GM12891 (cell line): ENCODE measurements around the gene C1QBP.

Experiments
- DNase-seq: peaks from one replicate; pipeline ENCODE4 v3.0.0; 2011; ENCODE audit warnings: low spot score; ENCODE audit not compliant: insufficient read length
- FAIRE-seq: peaks from 2 replicates; lab custom pipeline; 2011; peaks lifted over from hg19 to GRCh38; lab: Jason Lieb, UNC
- PAX5 ChIP-seq: IDR thresholded peaks from 2 replicates; pipeline ENCODE4 v1.6.1; 2011; ENCODE audit warnings: low read length, moderate library complexity, mild to moderate bottlenecking; ENCODE audit not compliant: insufficient read depth, severe bottlenecking
- POLR2A ChIP-seq: IDR thresholded peaks from 2 replicates; pipeline ENCODE4 v1.6.1; 2011; ENCODE audit warnings: low read depth, low read length, control low read depth
- POLR2AphosphoS5 ChIP-seq: IDR thresholded peaks from 2 replicates; pipeline ENCODE4 v1.6.1; 2011; ENCODE audit warnings: low read depth, low read length, control low read depth
- POU2F2 ChIP-seq: IDR thresholded peaks from 2 replicates; pipeline ENCODE4 v1.6.1; 2011; ENCODE audit warnings: low read depth, mild to moderate bottlenecking, control low read depth, low read length, moderate library complexity
- SPI1 ChIP-seq: IDR thresholded peaks from 2 replicates; pipeline ENCODE4 v1.6.1; 2011; ENCODE audit warnings: low read depth, low read length, control low read depth
- TAF1 ChIP-seq: IDR thresholded peaks from 2 replicates; pipeline ENCODE4 v1.6.1; 2011; ENCODE audit warnings: low read depth, low read length, control low read depth

C1QBP gene

DNA sequence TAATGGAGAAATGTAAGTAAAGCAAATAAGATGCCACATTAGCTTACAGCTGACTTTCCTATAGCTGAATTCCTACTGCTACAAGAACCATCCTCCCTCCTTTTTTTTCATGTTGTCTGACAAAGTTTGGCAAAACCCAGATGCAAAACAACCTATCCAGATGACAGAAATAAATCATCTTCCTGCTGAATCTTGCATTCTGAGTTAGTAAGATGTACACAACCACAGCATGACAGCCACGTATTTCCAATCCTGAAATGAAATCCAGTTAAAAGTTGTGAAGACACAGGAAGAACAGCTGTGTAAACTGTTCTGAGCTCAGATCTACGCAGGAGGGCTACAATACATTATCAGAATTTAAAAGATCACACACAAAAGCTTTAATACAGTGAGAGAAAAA, 35.0 kb upstream of the C1QBP start:
- no peak for FAIRE-seq
- DNase-seq = no peak
- TF ChIP-seq PAX5 = no peak
- no peak for TF ChIP-seq POLR2AphosphoS5
- TF ChIP-seq SPI1 = no peak
- TF ChIP-seq POU2F2 = no peak
- TF ChIP-seq POLR2A = no peak
- no peak for TF ChIP-seq TAF1

DNA sequence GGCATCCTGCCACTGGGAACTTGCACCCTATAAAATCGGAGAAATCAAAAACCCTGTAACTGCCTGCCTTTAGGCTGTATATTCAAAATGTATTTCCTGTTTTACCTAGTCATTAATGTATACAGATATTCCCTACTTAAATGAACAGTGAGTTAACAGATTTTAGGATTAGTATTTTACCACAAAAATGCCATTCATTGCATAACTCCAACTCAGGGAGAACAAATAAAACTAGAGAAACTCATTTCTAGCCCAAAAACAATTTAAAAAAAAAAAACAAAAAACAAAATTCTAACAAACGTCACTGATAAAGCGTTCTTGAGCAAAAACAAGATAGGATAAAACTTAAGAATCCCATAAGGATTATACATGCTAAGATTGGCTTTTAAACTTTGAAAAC, 33.6 kb upstream of the C1QBP start:
- DNase-seq = no peak
- FAIRE-seq = no peak
- no peak for TF ChIP-seq POLR2A
- TF ChIP-seq SPI1 = no peak
- no peak for TF ChIP-seq PAX5
- no peak for TF ChIP-seq TAF1
- TF ChIP-seq POLR2AphosphoS5 = no peak
- no peak for TF ChIP-seq POU2F2

DNA sequence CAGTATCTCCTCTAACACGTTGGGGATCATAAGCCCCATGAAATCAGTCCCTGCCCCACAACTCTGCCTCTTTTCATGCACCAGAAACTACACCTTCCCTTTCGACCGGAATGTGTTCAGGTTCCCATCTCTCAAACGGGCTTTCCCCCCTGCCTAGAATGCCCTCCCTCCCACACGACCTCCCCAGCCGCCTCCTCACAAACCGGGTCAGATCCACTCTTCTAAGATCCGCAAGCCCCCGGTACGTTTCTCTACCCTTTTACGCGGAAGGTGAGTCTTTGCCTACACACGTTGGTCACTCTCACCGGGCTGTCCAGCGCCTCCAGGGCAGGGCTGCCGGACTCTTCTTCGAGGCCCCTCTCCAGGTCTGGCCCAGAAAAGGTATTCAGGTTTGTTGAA, 29.1 kb upstream of the C1QBP start:
- no peak for DNase-seq
- no peak for FAIRE-seq
- TF ChIP-seq POLR2A (no peak), POLR2AphosphoS5 (no peak), SPI1 (no peak), PAX5 (no peak), TAF1 (no peak), POU2F2 (no peak)

DNA sequence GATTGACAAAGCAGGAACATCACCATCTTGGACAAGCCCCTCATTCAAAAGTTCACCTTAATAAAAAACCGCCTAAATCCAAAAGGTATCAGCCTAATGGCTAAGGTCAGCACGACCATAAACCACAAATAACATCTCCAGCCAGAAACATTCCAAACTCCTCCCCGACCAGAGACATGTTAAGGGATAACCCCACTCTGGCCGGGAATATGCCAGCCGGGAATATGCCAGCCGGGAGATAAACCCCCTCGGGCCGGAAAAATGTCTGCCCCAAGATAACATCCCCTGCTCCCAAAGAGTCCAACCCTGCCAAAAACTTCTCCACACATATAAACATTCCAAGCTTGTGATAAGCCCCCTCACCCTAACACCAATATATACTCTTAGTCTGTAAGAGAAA, 28.5 kb upstream of the C1QBP start:
- TF ChIP-seq POLR2A (no peak), TAF1 (no peak), PAX5 (no peak), POU2F2 (no peak), SPI1 (no peak), POLR2AphosphoS5 (no peak)
- DNase-seq (no peak), FAIRE-seq (no peak)

DNA sequence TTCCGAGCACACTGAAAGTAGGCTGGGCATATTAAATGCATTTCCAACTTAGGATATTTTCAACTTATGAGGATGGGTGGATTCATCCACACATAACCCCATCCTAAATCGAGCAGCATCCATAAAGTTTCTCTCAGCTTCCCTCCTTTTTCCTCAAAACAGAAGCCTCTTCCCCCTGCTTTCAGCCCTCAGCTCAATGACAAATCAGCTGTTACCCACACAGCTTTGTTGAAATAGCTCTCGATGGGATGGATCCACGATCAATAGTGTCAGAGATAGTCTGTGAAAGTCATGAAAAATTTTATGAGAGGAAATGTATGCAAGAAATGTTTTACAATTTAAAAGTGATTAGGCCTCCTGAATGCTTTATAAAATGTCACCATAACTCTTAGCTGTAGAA, 27.3 kb upstream of the C1QBP start:
- DNase-seq = no peak
- TF ChIP-seq PAX5 (no peak), POLR2A (no peak), TAF1 (no peak), POLR2AphosphoS5 (no peak), SPI1 (no peak), POU2F2 (no peak)
- no peak for FAIRE-seq

DNA sequence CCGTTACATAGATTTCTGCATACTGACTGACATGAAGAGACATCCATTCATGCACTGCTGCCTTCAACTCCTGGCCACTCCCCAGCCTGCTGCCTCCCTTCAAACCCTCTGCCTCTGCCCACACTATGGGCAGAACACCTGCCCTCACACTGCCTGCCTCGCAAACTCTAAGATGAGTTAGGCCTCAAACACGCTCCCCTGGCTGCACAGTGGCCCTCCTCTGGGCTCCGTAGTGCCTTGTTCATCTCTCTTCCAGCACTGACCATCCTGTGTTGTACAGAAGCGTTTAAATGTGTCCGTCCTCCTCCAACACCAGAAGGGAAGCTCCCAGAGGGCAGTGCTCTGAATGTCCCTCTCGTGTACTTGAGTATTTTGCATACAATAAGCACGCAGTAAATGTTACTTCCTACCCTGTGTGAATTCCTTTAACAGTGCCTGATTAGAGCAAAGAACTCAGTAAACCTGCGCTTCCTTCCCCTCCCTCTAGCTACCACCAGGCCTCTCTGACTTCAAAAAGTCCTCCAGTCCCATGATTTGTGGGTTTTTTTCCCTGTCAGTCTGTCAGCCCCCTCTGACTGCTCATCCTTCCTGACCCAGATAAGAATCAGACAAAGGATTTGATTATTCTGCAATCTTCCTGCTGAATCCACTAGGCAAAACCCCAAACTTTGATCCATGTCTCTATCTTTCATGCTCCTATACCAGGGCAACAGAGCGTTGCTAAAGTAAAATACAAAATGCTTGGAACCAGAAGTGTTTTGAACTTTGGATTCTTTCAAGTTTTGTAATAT, 26.0 kb upstream of the C1QBP start:
- TF ChIP-seq PAX5 = no peak
- no peak for TF ChIP-seq POLR2AphosphoS5
- no peak for TF ChIP-seq POLR2A
- TF ChIP-seq TAF1 = no peak
- no peak for TF ChIP-seq SPI1
- no peak for TF ChIP-seq POU2F2
- FAIRE-seq = no peak
- no peak for DNase-seq

DNA sequence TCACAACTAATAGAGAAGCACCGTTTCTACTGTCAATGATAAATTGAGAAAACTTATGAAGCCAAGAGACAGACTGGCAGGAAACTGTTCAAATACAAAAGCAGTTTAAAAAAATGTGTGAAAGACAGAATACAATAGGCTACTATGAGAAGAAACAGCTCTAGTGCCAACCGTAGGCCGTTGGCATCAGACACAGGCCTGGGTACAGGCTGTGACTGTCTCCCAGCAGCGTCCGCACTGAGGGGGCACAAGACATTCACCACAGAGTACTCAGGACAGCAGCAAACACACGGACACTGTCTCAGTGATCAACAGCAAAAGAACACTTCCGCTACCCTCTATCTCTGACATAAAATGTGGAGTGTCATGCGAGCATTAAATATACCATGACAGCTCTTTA, 7.8 kb upstream of the C1QBP start:
- no peak for FAIRE-seq
- TF ChIP-seq POLR2A = no peak
- TF ChIP-seq POU2F2 = no peak
- no peak for TF ChIP-seq POLR2AphosphoS5
- TF ChIP-seq SPI1 = no peak
- TF ChIP-seq PAX5 = no peak
- TF ChIP-seq TAF1 = no peak
- no peak for DNase-seq

DNA sequence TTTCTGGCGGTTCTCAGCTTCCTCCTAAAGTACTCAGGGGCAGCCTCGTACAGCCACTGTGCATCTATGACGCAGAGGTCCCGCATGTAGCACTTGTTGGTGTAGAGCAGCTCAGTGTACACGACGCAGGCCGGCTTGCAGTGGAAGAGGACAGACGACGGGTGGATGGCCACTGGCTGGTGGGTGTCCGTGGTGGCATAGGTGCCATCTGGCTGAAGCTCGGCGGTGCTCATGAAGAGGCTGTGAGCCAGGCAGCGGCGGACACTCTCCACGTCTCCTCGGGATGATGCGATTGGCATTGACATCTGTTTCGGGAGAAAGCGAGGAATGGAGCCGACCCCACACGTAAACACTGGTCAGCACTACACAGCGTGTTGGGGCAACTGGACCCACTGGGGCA, 5.3 kb upstream of the C1QBP start:
- DNase-seq (no peak), FAIRE-seq (no peak)
- TF ChIP-seq POLR2AphosphoS5 (no peak), POLR2A (no peak), SPI1 (no peak), PAX5 (no peak), TAF1 (no peak), POU2F2 (no peak)

DNA sequence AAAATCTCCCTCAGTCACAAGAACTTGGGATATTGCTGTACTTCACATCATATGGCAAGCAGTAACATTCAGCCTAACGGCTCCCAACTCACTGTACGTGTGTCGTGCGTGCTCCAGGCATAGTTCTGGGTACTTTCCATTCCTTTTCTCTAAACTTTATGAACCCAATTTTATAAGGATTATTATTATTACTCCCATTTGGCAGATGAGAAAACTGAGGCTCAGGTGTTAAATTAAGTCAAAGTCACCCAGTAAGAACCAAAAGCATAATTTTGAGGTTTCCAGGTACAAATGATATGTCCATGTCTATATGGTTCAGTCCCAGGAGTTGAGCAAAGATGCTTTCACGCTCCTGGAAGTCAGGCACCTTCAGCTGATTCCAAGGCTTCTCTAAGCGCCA, 4.8 kb upstream of the C1QBP start:
- no peak for TF ChIP-seq POLR2A
- TF ChIP-seq POU2F2 = no peak
- TF ChIP-seq POLR2AphosphoS5 = no peak
- TF ChIP-seq SPI1 = no peak
- TF ChIP-seq PAX5 = no peak
- TF ChIP-seq TAF1 = no peak
- FAIRE-seq = no peak

DNA sequence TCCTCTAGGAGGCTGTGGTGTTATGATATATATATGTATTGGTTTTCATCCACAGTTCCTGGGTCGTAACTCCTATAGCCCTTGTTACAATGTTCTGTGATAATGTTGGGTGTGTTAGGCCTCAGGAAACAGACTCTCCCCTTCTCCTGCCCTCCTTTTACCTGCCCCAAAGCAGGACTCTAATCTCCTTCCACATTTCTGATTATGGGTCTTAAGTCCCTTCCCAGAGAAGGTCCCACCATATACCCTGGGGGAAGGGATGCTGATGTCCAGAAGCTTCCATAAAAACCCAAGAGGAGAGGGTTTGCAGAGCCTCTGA, 450 bp upstream of the C1QBP start:
- DNase-seq = no peak
- FAIRE-seq = no peak
- TF ChIP-seq PAX5 = no peak
- TF ChIP-seq POLR2AphosphoS5 = no peak
- TF ChIP-seq TAF1 = no peak

More for the DNA sequence above, 4.8 kb upstream of the C1QBP start:
- no peak for DNase-seq
